Measurements from ENCODE around the gene INTS6.
A peak's percentile ranks its signal among the peaks of the same experiment; 100 is the strongest.

INTS6 gene, protein sequence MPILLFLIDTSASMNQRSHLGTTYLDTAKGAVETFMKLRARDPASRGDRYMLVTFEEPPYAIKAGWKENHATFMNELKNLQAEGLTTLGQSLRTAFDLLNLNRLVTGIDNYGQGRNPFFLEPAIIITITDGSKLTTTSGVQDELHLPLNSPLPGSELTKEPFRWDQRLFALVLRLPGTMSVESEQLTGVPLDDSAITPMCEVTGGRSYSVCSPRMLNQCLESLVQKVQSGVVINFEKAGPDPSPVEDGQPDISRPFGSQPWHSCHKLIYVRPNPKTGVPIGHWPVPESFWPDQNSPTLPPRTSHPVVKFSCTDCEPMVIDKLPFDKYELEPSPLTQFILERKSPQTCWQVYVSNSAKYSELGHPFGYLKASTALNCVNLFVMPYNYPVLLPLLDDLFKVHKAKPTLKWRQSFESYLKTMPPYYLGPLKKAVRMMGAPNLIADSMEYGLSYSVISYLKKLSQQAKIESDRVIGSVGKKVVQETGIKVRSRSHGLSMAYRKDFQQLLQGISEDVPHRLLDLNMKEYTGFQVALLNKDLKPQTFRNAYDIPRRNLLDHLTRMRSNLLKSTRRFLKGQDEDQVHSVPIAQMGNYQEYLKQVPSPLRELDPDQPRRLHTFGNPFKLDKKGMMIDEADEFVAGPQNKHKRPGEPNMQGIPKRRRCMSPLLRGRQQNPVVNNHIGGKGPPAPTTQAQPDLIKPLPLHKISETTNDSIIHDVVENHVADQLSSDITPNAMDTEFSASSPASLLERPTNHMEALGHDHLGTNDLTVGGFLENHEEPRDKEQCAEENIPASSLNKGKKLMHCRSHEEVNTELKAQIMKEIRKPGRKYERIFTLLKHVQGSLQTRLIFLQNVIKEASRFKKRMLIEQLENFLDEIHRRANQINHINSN

DNA sequence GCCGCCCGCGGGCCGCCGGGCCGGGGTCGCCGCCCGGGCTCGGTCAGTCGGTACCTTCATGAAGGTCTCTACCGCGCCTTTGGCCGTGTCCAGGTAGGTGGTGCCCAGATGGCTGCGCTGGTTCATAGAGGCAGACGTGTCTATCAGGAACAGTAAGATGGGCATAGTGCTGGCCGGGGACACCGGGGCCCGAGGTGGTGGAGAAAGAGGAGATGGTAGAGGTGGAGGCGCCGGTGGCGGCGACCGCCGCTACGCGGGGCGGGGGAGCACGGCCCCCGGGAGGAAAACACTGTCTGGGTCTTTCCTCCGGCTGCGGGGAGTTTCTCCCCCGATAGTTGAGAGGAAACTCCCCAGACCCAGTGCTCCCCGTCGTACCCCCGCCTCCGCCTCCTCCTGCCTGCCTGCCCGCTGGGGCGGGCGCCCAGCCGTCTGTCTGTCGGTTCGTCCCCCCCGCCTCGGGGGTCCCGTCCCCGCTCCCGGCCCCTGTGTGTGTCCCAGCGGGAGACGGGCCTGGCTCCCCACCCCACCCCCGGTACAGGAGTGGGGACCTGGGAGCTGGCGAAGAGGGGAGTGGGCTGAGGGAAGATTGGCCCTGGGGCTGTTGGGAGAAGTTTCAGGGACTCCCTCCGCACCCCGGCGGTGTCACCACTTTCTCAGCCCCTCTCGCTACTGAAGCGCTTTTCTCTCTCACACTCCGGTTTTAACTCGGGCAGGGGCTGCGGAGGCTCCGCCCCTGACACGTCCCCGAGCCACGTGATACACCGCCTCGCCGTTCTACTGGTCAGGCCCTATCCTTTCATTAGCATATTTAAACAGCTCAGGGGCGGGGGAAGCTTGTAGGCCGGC is at the start of gene INTS6:
TSS of gene INTS6 (minus strand) at position 676 of the 846 bp plus-strand sequence. CDS start at position 165, 511 bp downstream.
- peak; percentile 100 for DNase-seq (ENCODE audit: low read depth)
- H3K4me3 ChIP-seq (ENCODE audit: low read length): peak within 1 kb of the TSS; percentile 83
- TF ChIP-seq CTCF (conservative IDR thresholded peaks at IDR 0.05; ENCODE audit: low read length): no peak

GRCh38 chr13:51502153-51502651 is 49.4 kb upstream of the INTS6 start:
- TF ChIP-seq CTCF (conservative IDR thresholded peaks at IDR 0.05; ENCODE audit: low read length): no peak
- H3K4me3 ChIP-seq (ENCODE audit: low read length): no peak overlapping the region
- DNase-seq (ENCODE audit: low read depth): no peak

- H3K4me3 ChIP-seq (ENCODE audit: low read length): no peak overlapping the region
- DNase-seq (ENCODE audit: low read depth): peak; percentile 63
- TF ChIP-seq CTCF (conservative IDR thresholded peaks at IDR 0.05; ENCODE audit: low read length): no peak
Observed at GRCh38 chr13:51501592-51502152, 48.8 kb upstream of the INTS6 start.

- TF ChIP-seq CTCF (conservative IDR thresholded peaks at IDR 0.05; ENCODE audit: low read length): no peak
- no peak for DNase-seq (ENCODE audit: low read depth)
- H3K4me3 ChIP-seq (ENCODE audit: low read length): no peak overlapping the region
Observed at GRCh38 chr13:51501096-51501495, 48.3 kb upstream of the INTS6 start.

GRCh38 chr13:51500687-51501086 is 47.9 kb upstream of the INTS6 start:
- no peak for TF ChIP-seq CTCF (conservative IDR thresholded peaks at IDR 0.05; ENCODE audit: low read length)

GRCh38 chr13:51499841-51500240 is 47.0 kb upstream of the INTS6 start:
- TF ChIP-seq CTCF (conservative IDR thresholded peaks at IDR 0.05; ENCODE audit: low read length): no peak
- H3K4me3 ChIP-seq (ENCODE audit: low read length): no peak overlapping the region
- no peak for DNase-seq (ENCODE audit: low read depth)

More at GRCh38 chr13:51500687-51501086, 47.9 kb upstream of the INTS6 start:
- no peak overlapping the region for H3K4me3 ChIP-seq (ENCODE audit: low read length)
- DNase-seq (ENCODE audit: low read depth): no peak
